Measurements from ENCODE around the gene VASN.

DNA sequence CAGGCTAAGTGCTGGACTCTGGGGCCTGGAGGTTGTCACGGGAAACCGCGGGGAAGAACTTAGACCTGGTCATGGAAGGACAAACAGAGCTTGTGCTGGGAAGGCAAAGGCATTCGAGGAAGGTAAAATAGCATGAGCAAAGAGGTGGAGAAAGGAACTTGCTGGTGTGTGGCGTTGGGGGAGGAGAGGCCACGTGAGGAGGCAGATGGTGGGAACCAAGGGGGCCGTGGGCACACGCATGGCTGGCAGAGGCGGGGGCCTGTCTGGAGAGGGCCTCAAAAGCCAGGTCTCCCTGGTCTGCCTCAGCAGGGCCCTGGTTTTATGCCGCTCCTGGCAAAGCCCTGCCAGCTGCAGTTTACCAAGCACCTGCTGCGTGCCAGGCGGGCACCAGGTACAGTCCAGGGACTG lies 29.4 kb downstream of the VASN start:
- TF ChIP-seq POLR2A (IDR thresholded peaks at IDR 0.05; ENCODE audit: low read depth, low read length) (no peak), POLR2AphosphoS5 (IDR thresholded peaks at IDR 0.05; ENCODE audit: low read depth, low read length) (no peak), POU2F2 (IDR thresholded peaks at IDR 0.05; ENCODE audit: low read depth, low read length) (no peak), SPI1 (IDR thresholded peaks at IDR 0.05; ENCODE audit: low read depth, low read length) (no peak)

Measured in GM12891 (cell line).